Epithelial cell of esophagus (primary cell): ENCODE results near the gene FHIT.

Experiments
- DNase-seq: peaks from one replicate; pipeline ENCODE4 v3.0.0; 2010; ENCODE audit warnings: low read depth
- H3K4me3 ChIP-seq: 2 replicates; pipeline ENCODE4 v1.5.1; 2011; ENCODE audit warnings: mild to moderate bottlenecking, low read length, control low read depth
- CTCF ChIP-seq: IDR thresholded peaks from 2 replicates; pipeline ENCODE4 v1.5.1; 2011; ENCODE audit warnings: low read depth, mild to moderate bottlenecking, low read length, control low read depth, inconsistent platforms; ENCODE audit not compliant: insufficient read depth; ENCODE audit errors: missing control alignments

The FHIT gene

GRCh38 chr3:60609446-60609845 is 641.8 kb downstream of the FHIT start:
- TF ChIP-seq CTCF, result no peak
- H3K4me3 ChIP-seq, result no peak overlapping the region
- DNase-seq, result no peak

GRCh38 chr3:60603860-60604259 is 647.4 kb downstream of the FHIT start:
- DNase-seq, result no peak
- TF ChIP-seq CTCF, result no peak
- H3K4me3 ChIP-seq, result no peak overlapping the region

GRCh38 chr3:60600848-60601247 is 650.4 kb downstream of the FHIT start:
- no peak for DNase-seq
- no peak for TF ChIP-seq CTCF
- no peak overlapping the region for H3K4me3 ChIP-seq

GRCh38 chr3:60599586-60599985 is 651.7 kb downstream of the FHIT start:
- H3K4me3 ChIP-seq, result no peak overlapping the region
- no peak for DNase-seq
- TF ChIP-seq CTCF, result no peak

- no peak for DNase-seq
Observed at GRCh38 chr3:60598671-60599070, 652.6 kb downstream of the FHIT start.

GRCh38 chr3:60594025-60594424 is 657.2 kb downstream of the FHIT start:
- no peak for TF ChIP-seq CTCF
- peak; percentile 94 for DNase-seq
- no peak overlapping the region for H3K4me3 ChIP-seq

More at GRCh38 chr3:60598671-60599070, 652.6 kb downstream of the FHIT start:
- no peak overlapping the region for H3K4me3 ChIP-seq
- no peak for TF ChIP-seq CTCF

- TF ChIP-seq CTCF, result no peak
- no peak for DNase-seq
- H3K4me3 ChIP-seq, result no peak overlapping the region
Observed at GRCh38 chr3:60591267-60591666, 660.0 kb downstream of the FHIT start.
